22Rv1 (cell line): ENCODE data around the gene AGAP3.

Experiments
- CTCF ChIP-seq: fragments of 450-650 bp; IDR thresholded peaks from 2 replicates; pipeline ENCODE4 v1.5.1; 2017; ENCODE audit warnings: mild to moderate bottlenecking
- ZFX ChIP-seq: fragments of 450-650 bp; IDR thresholded peaks from 2 replicates; pipeline ENCODE4 v1.6.1; 2017; ENCODE audit warnings: antibody characterized with exemption, borderline replicate concordance

DNA sequence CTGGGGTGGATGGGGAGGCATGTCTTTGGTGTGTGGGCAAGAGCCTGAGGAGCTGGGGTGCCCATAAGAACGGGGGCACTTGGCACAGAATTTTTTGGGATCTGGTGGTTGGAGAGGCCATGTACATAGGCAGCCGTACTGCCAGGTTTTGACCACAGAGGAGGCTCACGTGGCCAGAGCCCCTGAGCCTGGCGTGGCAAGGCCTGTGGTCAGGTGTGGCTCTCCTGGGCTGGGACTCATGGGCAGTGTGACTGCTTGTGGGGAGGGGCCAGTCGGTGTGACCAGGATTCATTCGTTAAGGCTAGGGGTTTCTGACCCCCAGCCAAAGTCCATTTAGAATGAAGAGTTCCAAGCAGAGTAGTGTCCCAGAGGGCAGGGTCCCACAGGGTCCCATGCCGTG is 38.2 kb downstream of the AGAP3 start:
- TF ChIP-seq CTCF, result no peak
- TF ChIP-seq ZFX, result no peak
